ENCODE data around the gene WNK1. TPM values are rescaled to one million over a fixed set of nuclear protein-coding genes. Genes with fewer than 3 reads are reported as not detected.

WNK1 gene
- total and polyA plus RNA-seq, 2 of the 8 experiments (the other 6 are each of a cell fraction or from before 2014, with no cell fraction given) = 88.2 to 157 TPM

- TF ChIP-seq POU5F1 (IDR thresholded peaks at IDR 0.05; ENCODE audit: low read depth, low read length) (no peak), EZH2 (IDR thresholded peaks at IDR 0.05; ENCODE audit: low read depth, low read length, severe bottlenecking) (no peak), SIN3A (conservative IDR thresholded peaks at IDR 0.05 in 1 of 2, IDR thresholded peaks at IDR 0.05 in 1 of 2; ENCODE audit: low read depth in 1 of 2, low read length in 2 of 2) (no peak), ASH2L (IDR thresholded peaks at IDR 0.05; ENCODE audit: low read length) (no peak), E2F6 (IDR thresholded peaks at IDR 0.05) (no peak), PHF8 (conservative IDR thresholded peaks at IDR 0.05; ENCODE audit: low read depth, low read length) (no peak), CBX8 (IDR thresholded peaks at IDR 0.05; ENCODE audit: borderline replicate concordance, low read depth, low read length) (no peak), POLR2A (IDR thresholded peaks at IDR 0.05; ENCODE audit: control extremely low read depth in 1 of 2, low read depth in 2 of 2, low read length in 2 of 2) (no peak), USF2 (IDR thresholded peaks at IDR 0.05; ENCODE audit: low read length) (no peak)
Observed at GRCh38 chr12:779745-780734, 27.7 kb downstream of the WNK1 start (continued).

Data from H1 (cell line).